ENCODE data around the gene ARHGAP26. TPM values are rescaled to one million over a fixed set of nuclear protein-coding genes. Genes with fewer than 3 reads are reported as not detected.

The ARHGAP26 gene
- total RNA-seq, 1 experiment from 2014 or later: 34.5 TPM

GRCh38 chr5:142939006-142939405, 168.8 kb downstream of the ARHGAP26 start:
- no peak overlapping the region for H3K4me2 ChIP-seq (ENCODE audit: low read length)
- H3K4me1 ChIP-seq (ENCODE audit: control insufficient read depth in 1 of 2, insufficient read depth in 2 of 2, low read length in 2 of 2): no peaks in the 10 kb centered on the region
- no peak for TF ChIP-seq TCF7L2 (IDR thresholded peaks at IDR 0.05; ENCODE audit: borderline replicate concordance, extremely low read depth, insufficient read depth, insufficient read length)
- no peak for TF ChIP-seq YY1 (IDR thresholded peaks at IDR 0.05; ENCODE audit: extremely low read depth, insufficient replicate concordance, low read depth, low read length)
- no peak for TF ChIP-seq CTCF (IDR thresholded peaks at IDR 0.05 in 2 of 3, conservative IDR thresholded peaks at IDR 0.05 in 1 of 3; ENCODE audit: borderline replicate concordance in 1 of 3, insufficient read depth in 1 of 3, low read depth in 2 of 3, low read length in 2 of 3)
- TF ChIP-seq SIN3A (IDR thresholded peaks at IDR 0.05; ENCODE audit: low read depth): no peak
- TF ChIP-seq RAD21 (IDR thresholded peaks at IDR 0.05; ENCODE audit: low read depth): no peak
- no peak for TF ChIP-seq POLR2A (IDR thresholded peaks at IDR 0.05; ENCODE audit: borderline replicate concordance, extremely low read depth, insufficient read depth, insufficient read length)
- no peak for TF ChIP-seq CEBPB (IDR thresholded peaks at IDR 0.05; ENCODE audit: low read depth)
- TF ChIP-seq EGR1 (IDR thresholded peaks at IDR 0.05; ENCODE audit: low read depth): no peak
- TF ChIP-seq ELF1 (IDR thresholded peaks at IDR 0.05; ENCODE audit: borderline replicate concordance, low read depth): no peak
- TF ChIP-seq JUND (IDR thresholded peaks at IDR 0.05): no peak
- no peak for TF ChIP-seq SRF (IDR thresholded peaks at IDR 0.05; ENCODE audit: low read depth)
- no peaks in the 10 kb centered on the region for H3K27me3 ChIP-seq (ENCODE audit: insufficient read depth, low read length)
- no peaks in the 10 kb centered on the region for H3K9me3 ChIP-seq (ENCODE audit: control insufficient read depth in 1 of 2, insufficient read depth in 1 of 2, low read depth in 1 of 2, low read length in 2 of 2)
- ChIA-PET CTCF (interaction anchor here (0.7 kb wide), 1 partner anchor 226 kb away, joined by 3 read pairs; no protein-coding TSS in a partner anchor), RAD21 (ENCODE audit: low non-redundant PET in 1 of 2, low total read pairs in 2 of 2, uncharacterized antibody in 2 of 2, unreplicated experiment in 2 of 2) (no interaction called here), POLR2A (no interaction called here)
- no peak overlapping the region for H3K9ac ChIP-seq (ENCODE audit: low read length)
- BruUV-seq (replicated peaks): no TSS peak
- no peaks in the 10 kb centered on the region for H3K79me2 ChIP-seq (ENCODE audit: insufficient read depth, low read length)
- intact Hi-C loops (cut with micrococcal nuclease): no loop called here
- no peaks in the 10 kb centered on the region for H3K36me3 ChIP-seq (ENCODE audit: control insufficient read depth in 1 of 2, insufficient read depth in 2 of 2, low read length in 2 of 2)
- H2AFZ ChIP-seq (ENCODE audit: low read depth, low read length, poor library complexity, severe bottlenecking): no peak overlapping the region
- no peaks in the 10 kb centered on the region for H3K9me2 ChIP-seq (ENCODE audit: insufficient read depth)
- DNase-seq (ENCODE audit: low read depth, low spot score) (no peak), ATAC-seq (no peak)
- no peak overlapping the region for H3K27ac ChIP-seq (ENCODE audit: low read depth, low read length)
- no peaks in the 10 kb centered on the region for H4K20me1 ChIP-seq (ENCODE audit: insufficient read depth)
- H3K4me3 ChIP-seq (replicated peaks in 1 of 2; ENCODE audit: low read depth in 1 of 2, low read length in 2 of 2): no peak overlapping the region
